Measurements from ENCODE around the gene LDLRAD4. TPM values are rescaled to one million over a fixed set of nuclear protein-coding genes. Genes with fewer than 3 reads are reported as not detected.

The LDLRAD4 gene
- total RNA-seq, 1 donor from 2014 or later, result 20.4 TPM

DNA sequence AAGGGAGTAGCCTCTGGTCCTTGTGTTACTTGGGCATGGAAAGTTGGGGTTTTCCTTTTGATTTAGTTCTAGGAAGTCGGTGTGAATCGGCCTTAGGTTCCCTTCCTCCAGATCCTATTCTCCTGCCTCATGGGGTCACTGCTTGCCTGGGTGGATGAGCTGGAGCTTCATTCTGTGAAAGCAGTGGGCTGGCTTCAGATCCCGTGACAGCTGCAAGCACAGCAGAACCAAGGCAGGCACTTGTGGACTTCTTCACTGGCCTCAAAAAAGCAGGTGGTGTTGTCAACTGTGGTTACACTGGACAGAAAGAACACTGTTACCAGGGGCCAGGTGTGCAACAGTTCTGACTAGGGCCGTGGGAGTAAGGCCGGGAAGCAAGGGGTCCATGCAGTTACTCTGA is 243.4 kb downstream of the LDLRAD4 start:
- Mint-ChIP-seq H3K9me3 (ENCODE audit: unreplicated experiment) (peaks cover 10% of the 10 kb centered on the region), H3K4me3 (ENCODE audit: unreplicated experiment) (no peak overlapping the region), H3K27me3 (ENCODE audit: unreplicated experiment) (no peaks in the 10 kb centered on the region), H3K36me3 (ENCODE audit: unreplicated experiment) (no peaks in the 10 kb centered on the region), H3K27ac (ENCODE audit: unreplicated experiment) (no peak overlapping the region), H3K4me1 (ENCODE audit: unreplicated experiment) (peaks cover 1% of the 10 kb centered on the region)
- DNase-seq (ENCODE audit: extremely low spot score, unreplicated experiment), result no peak
- TF ChIP-seq, protein P1, sequence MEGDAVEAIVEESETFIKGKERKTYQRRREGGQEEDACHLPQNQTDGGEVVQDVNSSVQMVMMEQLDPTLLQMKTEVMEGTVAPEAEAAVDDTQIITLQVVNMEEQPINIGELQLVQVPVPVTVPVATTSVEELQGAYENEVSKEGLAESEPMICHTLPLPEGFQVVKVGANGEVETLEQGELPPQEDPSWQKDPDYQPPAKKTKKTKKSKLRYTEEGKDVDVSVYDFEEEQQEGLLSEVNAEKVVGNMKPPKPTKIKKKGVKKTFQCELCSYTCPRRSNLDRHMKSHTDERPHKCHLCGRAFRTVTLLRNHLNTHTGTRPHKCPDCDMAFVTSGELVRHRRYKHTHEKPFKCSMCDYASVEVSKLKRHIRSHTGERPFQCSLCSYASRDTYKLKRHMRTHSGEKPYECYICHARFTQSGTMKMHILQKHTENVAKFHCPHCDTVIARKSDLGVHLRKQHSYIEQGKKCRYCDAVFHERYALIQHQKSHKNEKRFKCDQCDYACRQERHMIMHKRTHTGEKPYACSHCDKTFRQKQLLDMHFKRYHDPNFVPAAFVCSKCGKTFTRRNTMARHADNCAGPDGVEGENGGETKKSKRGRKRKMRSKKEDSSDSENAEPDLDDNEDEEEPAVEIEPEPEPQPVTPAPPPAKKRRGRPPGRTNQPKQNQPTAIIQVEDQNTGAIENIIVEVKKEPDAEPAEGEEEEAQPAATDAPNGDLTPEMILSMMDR (IDR thresholded peaks at IDR 0.05), result no peak

DNA sequence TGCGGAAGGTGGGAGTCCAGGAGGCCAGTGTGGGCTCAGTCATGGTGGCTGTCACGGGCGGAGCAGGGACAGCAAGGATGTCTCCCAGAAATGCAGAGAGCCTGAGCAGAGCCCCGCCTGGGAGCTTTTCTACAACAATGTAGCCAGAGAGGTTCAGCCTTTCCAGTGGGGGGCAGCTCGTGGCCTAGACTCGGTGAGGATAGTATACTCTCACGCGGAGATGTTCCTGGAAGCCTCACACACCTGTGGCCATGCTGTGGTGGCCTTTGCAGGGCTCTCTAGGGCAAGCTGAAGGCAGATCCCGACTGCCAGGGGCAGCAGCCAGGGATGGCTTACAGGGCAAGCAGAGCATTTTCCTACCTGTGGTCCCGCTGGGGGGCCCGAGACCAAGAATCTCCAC is 244.1 kb downstream of the LDLRAD4 start:
- no peak for DNase-seq (ENCODE audit: extremely low spot score, unreplicated experiment)
- no peaks in the 10 kb centered on the region for H3K36me3 Mint-ChIP-seq (ENCODE audit: unreplicated experiment)
- peaks cover 13% of the 10 kb centered on the region for H3K9me3 Mint-ChIP-seq (ENCODE audit: unreplicated experiment)
- H3K27ac Mint-ChIP-seq (ENCODE audit: unreplicated experiment), result no peak overlapping the region
- H3K4me1 Mint-ChIP-seq (ENCODE audit: unreplicated experiment), result peaks cover 1% of the 10 kb centered on the region
- no peak overlapping the region for H3K4me3 Mint-ChIP-seq (ENCODE audit: unreplicated experiment)
- no peaks in the 10 kb centered on the region for H3K27me3 Mint-ChIP-seq (ENCODE audit: unreplicated experiment)
- TF ChIP-seq, protein P1 (IDR thresholded peaks at IDR 0.05), result no peak

DNA sequence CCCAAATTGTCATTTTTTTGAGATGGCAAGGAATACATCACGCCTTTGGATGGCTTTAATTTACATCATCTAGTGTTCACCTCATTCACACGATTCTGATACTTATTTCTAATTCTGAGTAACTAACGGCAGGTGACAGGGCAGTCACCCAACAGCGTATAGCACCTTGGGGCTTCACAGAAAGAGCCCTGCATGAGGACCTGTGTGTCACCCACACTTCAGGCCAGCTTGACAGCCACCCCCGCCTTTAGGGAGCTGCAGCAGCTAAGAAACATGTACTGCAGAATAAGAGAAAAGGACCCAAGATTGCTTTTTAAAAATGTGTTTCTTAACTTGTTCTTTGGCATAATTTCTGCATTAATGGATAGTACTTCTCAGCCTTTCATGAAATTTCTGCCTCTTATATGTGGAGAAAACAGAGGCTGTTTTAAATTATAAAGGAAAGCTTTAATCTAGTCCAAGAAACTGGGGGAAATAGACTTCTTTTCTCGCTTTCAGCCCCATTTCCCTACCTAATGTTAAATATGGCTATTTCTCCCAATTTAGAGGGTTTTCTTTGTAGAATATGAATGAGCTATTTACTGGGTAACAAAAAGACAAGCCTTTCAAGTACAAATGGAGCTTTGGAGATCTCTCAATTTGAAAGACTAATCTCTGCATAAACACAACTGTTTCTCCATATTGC is 245.1 kb downstream of the LDLRAD4 start:
- Mint-ChIP-seq H3K9me3 (ENCODE audit: unreplicated experiment) (peaks cover 11% of the 10 kb centered on the region), H3K27me3 (ENCODE audit: unreplicated experiment) (no peaks in the 10 kb centered on the region), H3K4me1 (ENCODE audit: unreplicated experiment) (peaks cover 1% of the 10 kb centered on the region), H3K36me3 (ENCODE audit: unreplicated experiment) (no peaks in the 10 kb centered on the region), H3K27ac (ENCODE audit: unreplicated experiment) (no peak overlapping the region), H3K4me3 (ENCODE audit: unreplicated experiment) (no peak overlapping the region)
- TF ChIP-seq, protein P1 (IDR thresholded peaks at IDR 0.05), result no peak
- DNase-seq (ENCODE audit: extremely low spot score, unreplicated experiment), result no peak

DNA sequence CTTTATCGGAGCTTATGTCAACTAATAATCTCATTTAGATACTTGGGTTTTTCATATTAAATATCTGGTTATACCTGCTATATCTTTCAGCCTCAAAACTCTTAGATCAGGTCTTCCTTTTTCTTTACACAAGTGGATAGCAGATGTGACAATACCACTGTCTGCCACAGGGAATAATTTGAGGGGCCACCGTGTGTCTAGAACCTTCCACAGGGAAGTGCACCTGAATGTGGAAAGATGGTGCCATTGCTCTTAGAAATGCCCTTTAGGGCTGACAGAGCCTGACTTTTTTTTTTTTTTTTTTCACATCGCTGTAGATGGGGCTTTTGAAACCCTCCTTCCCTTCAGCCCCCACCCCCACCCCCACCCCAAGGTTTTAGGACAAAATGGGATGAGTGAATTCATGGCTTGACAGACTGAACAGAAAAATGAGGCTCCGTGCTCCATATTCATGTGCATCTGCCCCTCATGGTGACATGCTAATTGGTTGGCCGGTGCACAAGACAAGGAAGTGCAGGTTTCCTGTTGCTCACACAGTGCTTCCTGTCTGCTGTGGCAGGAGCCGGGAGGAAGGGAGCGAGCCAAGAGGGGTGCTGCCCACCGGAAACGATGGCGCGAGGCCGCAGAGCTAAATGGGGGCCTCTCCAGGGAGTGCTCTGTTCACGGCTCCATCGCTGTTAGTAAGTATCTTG is 246.0 kb downstream of the LDLRAD4 start:
- Mint-ChIP-seq H3K4me1 (ENCODE audit: unreplicated experiment) (peaks cover 1% of the 10 kb centered on the region), H3K4me3 (ENCODE audit: unreplicated experiment) (no peak overlapping the region), H3K9me3 (ENCODE audit: unreplicated experiment) (peaks cover 11% of the 10 kb centered on the region), H3K27ac (ENCODE audit: unreplicated experiment) (no peak overlapping the region), H3K36me3 (ENCODE audit: unreplicated experiment) (no peaks in the 10 kb centered on the region), H3K27me3 (ENCODE audit: unreplicated experiment) (no peaks in the 10 kb centered on the region)
- no peak for DNase-seq (ENCODE audit: extremely low spot score, unreplicated experiment)
- TF ChIP-seq, protein P1 (IDR thresholded peaks at IDR 0.05), result no peak

DNA sequence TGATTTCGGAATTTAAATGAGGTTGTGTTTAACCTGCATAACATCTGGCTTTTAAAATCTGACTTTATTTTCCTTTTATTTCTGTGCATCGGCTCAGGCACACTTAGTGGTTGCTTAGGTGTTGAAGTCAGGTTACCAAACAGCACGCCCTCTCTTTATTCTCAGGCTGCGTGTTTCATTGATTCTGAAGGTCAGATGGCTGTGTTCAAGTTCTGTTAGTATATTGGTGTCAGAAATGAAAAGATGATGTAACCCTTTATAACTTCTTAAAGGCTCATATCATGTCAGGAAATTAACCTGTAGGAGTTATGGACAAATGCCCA is 246.5 kb downstream of the LDLRAD4 start:
- H3K4me3 Mint-ChIP-seq (ENCODE audit: unreplicated experiment), result no peak overlapping the region
- H3K36me3 Mint-ChIP-seq (ENCODE audit: unreplicated experiment), result no peaks in the 10 kb centered on the region
- TF ChIP-seq, protein P1 (IDR thresholded peaks at IDR 0.05), result no peak
- peaks cover 11% of the 10 kb centered on the region for H3K9me3 Mint-ChIP-seq (ENCODE audit: unreplicated experiment)
- H3K27ac Mint-ChIP-seq (ENCODE audit: unreplicated experiment), result no peak overlapping the region
- H3K27me3 Mint-ChIP-seq (ENCODE audit: unreplicated experiment), result no peaks in the 10 kb centered on the region
- DNase-seq (ENCODE audit: extremely low spot score, unreplicated experiment), result no peak
- peaks cover 1% of the 10 kb centered on the region for H3K4me1 Mint-ChIP-seq (ENCODE audit: unreplicated experiment)
